ENCODE data around the gene SHC3. TPM values are rescaled to one million over a fixed set of nuclear protein-coding genes. Genes with fewer than 3 reads are reported as not detected.

Gene SHC3
- total RNA-seq, 2 donors from 2014 or later: 0.95 to 1.3 TPM

GRCh38 chr9:88998503-88998902, 180.1 kb downstream of the SHC3 start:
- H3K4me1 ChIP-seq (ENCODE audit: control insufficient read depth, insufficient read depth, low read length): peaks cover 22% of the 10 kb centered on the region
- no peak overlapping the region for H3K27ac ChIP-seq (ENCODE audit: low read depth, low read length)
- Mint-ChIP-seq H3K4me3 (no peak overlapping the region), H3K27me3 (ENCODE audit: insufficient read depth) (no peaks in the 10 kb centered on the region), H3K27ac (no peak overlapping the region), H3K4me1 (peaks cover 35% of the 10 kb centered on the region), H3K9me3 (no peaks in the 10 kb centered on the region), H3K36me3 (ENCODE audit: low read depth) (peaks cover 81% of the 10 kb centered on the region)
- H3K9ac ChIP-seq (ENCODE audit: extremely low read depth, low read length, poor library complexity, severe bottlenecking): no peak overlapping the region
- peaks cover 82% of the 10 kb centered on the region for H3K36me3 ChIP-seq (ENCODE audit: control insufficient read depth, insufficient read depth, low read length)
- no peak for DNase-seq
- H3K27me3 ChIP-seq (ENCODE audit: control insufficient read depth, insufficient read depth, low read length, poor library complexity, severe bottlenecking): no peaks in the 10 kb centered on the region
- H3K9me3 ChIP-seq (ENCODE audit: control insufficient read depth, low read length): no peaks in the 10 kb centered on the region
- no peak overlapping the region for H3K4me3 ChIP-seq (ENCODE audit: low read length)
- WGBS, 2 experiments (ENCODE audit: insufficient coverage in 1 of 2, insufficient read length in 1 of 2): 84 to 86% methylated on average over 2 of the region's 2 CpGs
- TF ChIP-seq CTCF (conservative IDR thresholded peaks at IDR 0.05): no peak

- Mint-ChIP-seq H3K36me3 (ENCODE audit: low read depth) (peaks cover 79% of the 10 kb centered on the region), H3K4me3 (no peak overlapping the region), H3K4me1 (peaks cover 38% of the 10 kb centered on the region), H3K27ac (no peak overlapping the region), H3K9me3 (no peaks in the 10 kb centered on the region), H3K27me3 (ENCODE audit: insufficient read depth) (peaks cover 1% of the 10 kb centered on the region)
- WGBS, 2 experiments (ENCODE audit: insufficient coverage in 1 of 2, insufficient read length in 1 of 2): 94 to 96% methylated on average over 8 of the region's 8 CpGs
- H3K4me3 ChIP-seq (ENCODE audit: low read length): peak overlapping the region; percentile 97
- H3K4me1 ChIP-seq (ENCODE audit: control insufficient read depth, insufficient read depth, low read length): peaks cover 22% of the 10 kb centered on the region
- peaks cover 81% of the 10 kb centered on the region for H3K36me3 ChIP-seq (ENCODE audit: control insufficient read depth, insufficient read depth, low read length)
- DNase-seq: no peak
- H3K9me3 ChIP-seq (ENCODE audit: control insufficient read depth, low read length): no peaks in the 10 kb centered on the region
- H3K9ac ChIP-seq (ENCODE audit: extremely low read depth, low read length, poor library complexity, severe bottlenecking): no peak overlapping the region
- H3K27me3 ChIP-seq (ENCODE audit: control insufficient read depth, insufficient read depth, low read length, poor library complexity, severe bottlenecking): no peaks in the 10 kb centered on the region
- no peak for TF ChIP-seq CTCF (conservative IDR thresholded peaks at IDR 0.05)
- no peak overlapping the region for H3K27ac ChIP-seq (ENCODE audit: low read depth, low read length)
Measured at GRCh38 chr9:88997646-88998045, 181.0 kb downstream of the SHC3 start.

DNA sequence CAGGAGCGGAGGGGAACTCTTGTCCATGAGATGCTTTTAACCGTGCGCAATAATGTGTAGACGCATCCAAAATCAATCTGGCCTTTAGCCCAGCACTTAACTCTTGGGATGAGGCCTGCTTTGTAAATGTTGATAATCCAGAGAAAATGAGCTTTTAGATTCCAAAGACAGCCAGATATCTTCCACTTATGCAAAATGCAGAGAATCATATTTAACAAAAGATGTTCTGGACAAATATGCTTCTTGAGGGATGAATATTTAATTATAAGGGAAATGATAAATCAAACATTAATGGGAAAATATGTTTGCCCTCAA, 181.7 kb downstream of the SHC3 start:
- no peak overlapping the region for H3K27ac Mint-ChIP-seq
- H3K9me3 ChIP-seq (ENCODE audit: control insufficient read depth, low read length): no peaks in the 10 kb centered on the region
- peaks cover 40% of the 10 kb centered on the region for H3K4me1 Mint-ChIP-seq
- peaks cover 73% of the 10 kb centered on the region for H3K36me3 Mint-ChIP-seq (ENCODE audit: low read depth)
- H3K36me3 ChIP-seq (ENCODE audit: control insufficient read depth, insufficient read depth, low read length): peaks cover 79% of the 10 kb centered on the region
- peak overlapping the region; percentile 95 for H3K4me3 Mint-ChIP-seq
- H3K9ac ChIP-seq (ENCODE audit: extremely low read depth, low read length, poor library complexity, severe bottlenecking): no peak overlapping the region
- no peaks in the 10 kb centered on the region for H3K27me3 ChIP-seq (ENCODE audit: control insufficient read depth, insufficient read depth, low read length, poor library complexity, severe bottlenecking)
- peaks cover 3% of the 10 kb centered on the region for H3K27me3 Mint-ChIP-seq (ENCODE audit: insufficient read depth)
- peaks cover 22% of the 10 kb centered on the region for H3K4me1 ChIP-seq (ENCODE audit: control insufficient read depth, insufficient read depth, low read length)
- H3K4me3 ChIP-seq (ENCODE audit: low read length): peak overlapping the region; percentile 97
- no peak overlapping the region for H3K27ac ChIP-seq (ENCODE audit: low read depth, low read length)
- H3K9me3 Mint-ChIP-seq: no peaks in the 10 kb centered on the region
- WGBS, 2 experiments (ENCODE audit: insufficient coverage in 1 of 2, insufficient read length in 1 of 2): 93 to 100% methylated on average over 3 to 4 of the region's 4 CpGs
- TF ChIP-seq CTCF (conservative IDR thresholded peaks at IDR 0.05): no peak
- DNase-seq: no peak
